Epithelial cell of esophagus (primary cell): ENCODE data around the gene SERTM2.

Experiments
- DNase-seq: peaks from one replicate; pipeline ENCODE4 v3.0.0; 2010; ENCODE audit warnings: low read depth
- H3K4me3 ChIP-seq: 2 replicates; pipeline ENCODE4 v1.5.1; 2011; ENCODE audit warnings: mild to moderate bottlenecking, low read length, control low read depth
- CTCF ChIP-seq: IDR thresholded peaks from 2 replicates; pipeline ENCODE4 v1.5.1; 2011; ENCODE audit warnings: low read depth, mild to moderate bottlenecking, low read length, control low read depth, inconsistent platforms; ENCODE audit not compliant: insufficient read depth; ENCODE audit errors: missing control alignments

The SERTM2 gene

GRCh38 chrX:111555406-111555958 lies 44.0 kb downstream of the SERTM2 start:
- no peak for DNase-seq
- no peak for TF ChIP-seq CTCF
- no peak overlapping the region for H3K4me3 ChIP-seq

GRCh38 chrX:111560801-111561200 lies 49.4 kb downstream of the SERTM2 start:
- no peak for TF ChIP-seq CTCF
- no peak overlapping the region for H3K4me3 ChIP-seq
- DNase-seq: no peak

- DNase-seq: no peak
- no peak overlapping the region for H3K4me3 ChIP-seq
- TF ChIP-seq CTCF: no peak
These were observed 50.4 kb downstream of the SERTM2 start for GRCh38 chrX:111561851-111562250.

GRCh38 chrX:111567542-111568255 lies 56.3 kb downstream of the SERTM2 start:
- no peak for DNase-seq
- H3K4me3 ChIP-seq: no peak overlapping the region
- TF ChIP-seq CTCF: no peak

- DNase-seq: peak; percentile 8
- peak; percentile 54 for TF ChIP-seq CTCF
- H3K4me3 ChIP-seq: no peak overlapping the region
These were observed 56.9 kb downstream of the SERTM2 start for GRCh38 chrX:111568354-111568753.

- TF ChIP-seq CTCF: no peak
- no peak for DNase-seq
- H3K4me3 ChIP-seq: no peak overlapping the region
These were observed 57.4 kb downstream of the SERTM2 start for GRCh38 chrX:111568817-111569216.
